MCF 10A (cell line): Measurements from ENCODE around the gene GRID1. TPM values are rescaled to one million over a fixed set of nuclear protein-coding genes. Genes with fewer than 3 reads are reported as not detected.

ENCODE experiments used
- BruUV-seq: library from RNA; stranded (reverse); fragments of 400-500 nt; replicated peaks from 2 replicates; lab custom pipeline; 2021; lab: Mats Ljungman, UMichigan
- CTCF ChIA-PET: fragments of 300-600 bp; sonication (Branson Sonifier 250); formaldehyde crosslinking; extraction: SDS; loops from one replicate; lab custom pipeline; 2021; ENCODE audit warnings: antibody characterized with exemption, inconsistent platforms; lab: Yijun Ruan, JAX
- POLR2A ChIA-PET: fragments of 300-600, 350-650 bp; sonication (Branson Sonifier 250); formaldehyde crosslinking; extraction: SDS; loops from one replicate; lab custom pipeline; 2020; ENCODE audit warnings: antibody characterized with exemption, inconsistent platforms; lab: Yijun Ruan, JAX
- DNase-seq: peaks from one replicate; pipeline ENCODE4 v3.0.0-alpha.2; 2018; ENCODE audit not compliant: unreplicated experiment
- H3K27ac Mint-ChIP-seq: one replicate; pipeline ENCODE4 v1.8.0; 2022; ENCODE audit warnings: mild to moderate bottlenecking, low read depth, mixed read lengths; ENCODE audit not compliant: unreplicated experiment
- H3K27me3 Mint-ChIP-seq: one replicate; pipeline ENCODE4 v1.8.0; 2022; ENCODE audit warnings: mixed read lengths; ENCODE audit not compliant: insufficient read depth, unreplicated experiment
- H3K36me3 Mint-ChIP-seq: one replicate; pipeline ENCODE4 v1.8.0; 2022; ENCODE audit warnings: mild to moderate bottlenecking, moderate library complexity, mixed read lengths; ENCODE audit not compliant: insufficient read depth, unreplicated experiment
- H3K4me1 Mint-ChIP-seq: one replicate; pipeline ENCODE4 v1.8.0; 2022; ENCODE audit warnings: mixed read lengths; ENCODE audit not compliant: insufficient read depth, unreplicated experiment
- H3K4me3 Mint-ChIP-seq: one replicate; pipeline ENCODE4 v1.8.0; 2022; ENCODE audit warnings: mild to moderate bottlenecking, moderate library complexity, mixed read lengths; ENCODE audit not compliant: unreplicated experiment
- H3K9me3 Mint-ChIP-seq: one replicate; pipeline ENCODE4 v1.8.0; 2022; ENCODE audit warnings: mixed read lengths; ENCODE audit not compliant: unreplicated experiment
- intact Hi-C: fragments of 100-400 bp; cut with micrococcal nuclease; formaldehyde crosslinking; loops from 2 replicates; pipeline ENCODE4 v1.14.1; 2022
- total RNA-seq: library from RNA; stranded (reverse); gene quantifications from 2 replicates; pipeline ENCODE4 v1.2.3, GENCODE V29; 2022
- TF ChIP-seq, protein P1 (sequence below): fragments of 200-600 bp; IDR thresholded peaks from one replicate; pipeline ENCODE4 v1.8.0; 2022; ENCODE audit warnings: antibody characterized with exemption, mild to moderate bottlenecking; ENCODE audit not compliant: unreplicated experiment

Gene GRID1
- total RNA-seq, 1 experiment from 2014 or later: not detected

DNA sequence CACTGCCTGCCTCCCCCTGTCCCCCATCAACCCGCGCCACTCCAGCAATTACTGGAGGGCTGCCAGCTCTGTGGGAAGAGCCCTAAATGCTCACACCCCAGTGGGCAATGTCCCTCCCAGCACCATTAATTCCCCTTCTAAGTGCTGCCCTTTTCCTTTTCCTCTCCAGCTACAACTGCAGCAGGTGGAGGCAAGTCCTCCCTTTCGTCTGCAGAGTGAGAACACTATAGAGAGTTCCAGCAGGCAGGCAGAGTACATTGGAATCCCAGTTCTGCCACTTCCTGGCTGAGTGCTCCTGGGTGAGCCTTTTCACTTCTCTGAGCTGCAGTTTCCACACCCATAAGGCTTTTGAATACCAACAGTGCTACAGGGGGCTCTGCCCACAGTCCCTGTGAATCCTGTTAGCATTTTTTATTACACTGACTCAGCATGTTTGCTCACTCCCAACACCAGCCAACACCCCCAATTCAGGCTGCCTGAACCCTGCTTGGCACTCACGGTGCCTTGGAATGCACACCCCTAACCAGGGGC is 447.0 kb downstream of the GRID1 start:
- intact Hi-C loops: no loop called here
- Mint-ChIP-seq H3K4me3 (no peak overlapping the region), H3K9me3 (no peaks in the 10 kb centered on the region), H3K36me3 (no peaks in the 10 kb centered on the region), H3K27ac (no peak overlapping the region), H3K4me1 (no peaks in the 10 kb centered on the region), H3K27me3 (no peaks in the 10 kb centered on the region)
- CTCF ChIA-PET: interaction anchor here (0.5 to 0.6 kb wide), 4 partner anchors 11 to 483 kb away, joined by 3 to 4 read pairs (median 4); no protein-coding TSS in a partner anchor
- no TSS peak for BruUV-seq
- TF ChIP-seq, protein P1, sequence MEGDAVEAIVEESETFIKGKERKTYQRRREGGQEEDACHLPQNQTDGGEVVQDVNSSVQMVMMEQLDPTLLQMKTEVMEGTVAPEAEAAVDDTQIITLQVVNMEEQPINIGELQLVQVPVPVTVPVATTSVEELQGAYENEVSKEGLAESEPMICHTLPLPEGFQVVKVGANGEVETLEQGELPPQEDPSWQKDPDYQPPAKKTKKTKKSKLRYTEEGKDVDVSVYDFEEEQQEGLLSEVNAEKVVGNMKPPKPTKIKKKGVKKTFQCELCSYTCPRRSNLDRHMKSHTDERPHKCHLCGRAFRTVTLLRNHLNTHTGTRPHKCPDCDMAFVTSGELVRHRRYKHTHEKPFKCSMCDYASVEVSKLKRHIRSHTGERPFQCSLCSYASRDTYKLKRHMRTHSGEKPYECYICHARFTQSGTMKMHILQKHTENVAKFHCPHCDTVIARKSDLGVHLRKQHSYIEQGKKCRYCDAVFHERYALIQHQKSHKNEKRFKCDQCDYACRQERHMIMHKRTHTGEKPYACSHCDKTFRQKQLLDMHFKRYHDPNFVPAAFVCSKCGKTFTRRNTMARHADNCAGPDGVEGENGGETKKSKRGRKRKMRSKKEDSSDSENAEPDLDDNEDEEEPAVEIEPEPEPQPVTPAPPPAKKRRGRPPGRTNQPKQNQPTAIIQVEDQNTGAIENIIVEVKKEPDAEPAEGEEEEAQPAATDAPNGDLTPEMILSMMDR: no peak
- DNase-seq: no peak
- POLR2A ChIA-PET: no interaction called here

DNA sequence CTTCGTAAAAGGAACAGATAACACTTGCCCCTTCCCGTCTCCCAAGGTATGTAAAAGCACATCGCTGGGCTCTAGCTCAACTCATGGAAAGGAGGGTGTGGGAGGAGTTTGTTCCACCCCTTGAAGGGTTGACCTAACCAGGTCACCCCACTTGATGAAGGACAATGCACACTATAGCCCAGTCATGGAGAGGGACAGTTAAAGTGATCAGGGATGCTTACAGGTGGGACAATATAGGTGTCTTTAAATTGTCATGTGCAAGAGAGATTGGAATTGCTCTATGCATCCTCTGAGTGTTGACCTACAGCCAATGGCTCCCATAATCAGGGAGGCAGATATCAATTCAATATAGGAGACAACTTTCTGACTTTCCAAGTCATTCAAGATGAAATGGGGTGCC is 448.2 kb downstream of the GRID1 start:
- BruUV-seq: no TSS peak
- CTCF ChIA-PET: interaction anchor here (0.6 to 0.9 kb wide), 2 partner anchors 17 to 304 kb away, joined by 3 read pairs; no protein-coding TSS in a partner anchor
- Mint-ChIP-seq H3K9me3 (no peaks in the 10 kb centered on the region), H3K27ac (no peak overlapping the region), H3K36me3 (no peaks in the 10 kb centered on the region), H3K4me1 (no peaks in the 10 kb centered on the region), H3K4me3 (no peak overlapping the region), H3K27me3 (no peaks in the 10 kb centered on the region)
- no peak for DNase-seq
- TF ChIP-seq, protein P1: no peak
- POLR2A ChIA-PET: no interaction called here
- intact Hi-C loops: no loop called here

DNA sequence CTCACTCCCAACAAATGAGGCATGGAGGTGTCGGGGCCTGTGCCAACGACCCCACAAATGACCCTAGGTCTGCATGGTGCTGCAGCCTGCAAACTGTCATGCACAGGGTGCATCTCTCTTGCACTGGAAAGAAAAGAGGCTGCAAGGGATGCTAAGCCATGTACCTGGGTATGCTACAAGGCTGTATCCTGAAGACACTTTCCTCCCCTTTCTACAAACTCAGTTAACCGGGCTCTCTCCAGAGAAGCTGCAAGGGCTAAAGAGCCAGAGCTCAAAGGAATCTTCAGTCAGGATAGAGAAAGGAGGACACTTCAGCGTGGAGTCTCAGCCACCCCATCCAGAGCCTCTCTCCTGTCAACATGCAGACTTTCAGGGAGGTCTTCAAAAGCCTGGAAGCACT is 449.0 kb downstream of the GRID1 start:
- ChIA-PET POLR2A (no interaction called here), CTCF (interaction anchor here (0.6 to 1.7 kb wide), 4 partner anchors 18 to 467 kb away, joined by 3 to 6 read pairs (median 4); no protein-coding TSS in a partner anchor)
- Mint-ChIP-seq H3K4me3 (no peak overlapping the region), H3K36me3 (no peaks in the 10 kb centered on the region), H3K27me3 (no peaks in the 10 kb centered on the region), H3K27ac (no peak overlapping the region), H3K9me3 (no peaks in the 10 kb centered on the region), H3K4me1 (no peaks in the 10 kb centered on the region)
- DNase-seq: no peak
- intact Hi-C loops: no loop called here
- no TSS peak for BruUV-seq
- TF ChIP-seq, protein P1: no peak

DNA sequence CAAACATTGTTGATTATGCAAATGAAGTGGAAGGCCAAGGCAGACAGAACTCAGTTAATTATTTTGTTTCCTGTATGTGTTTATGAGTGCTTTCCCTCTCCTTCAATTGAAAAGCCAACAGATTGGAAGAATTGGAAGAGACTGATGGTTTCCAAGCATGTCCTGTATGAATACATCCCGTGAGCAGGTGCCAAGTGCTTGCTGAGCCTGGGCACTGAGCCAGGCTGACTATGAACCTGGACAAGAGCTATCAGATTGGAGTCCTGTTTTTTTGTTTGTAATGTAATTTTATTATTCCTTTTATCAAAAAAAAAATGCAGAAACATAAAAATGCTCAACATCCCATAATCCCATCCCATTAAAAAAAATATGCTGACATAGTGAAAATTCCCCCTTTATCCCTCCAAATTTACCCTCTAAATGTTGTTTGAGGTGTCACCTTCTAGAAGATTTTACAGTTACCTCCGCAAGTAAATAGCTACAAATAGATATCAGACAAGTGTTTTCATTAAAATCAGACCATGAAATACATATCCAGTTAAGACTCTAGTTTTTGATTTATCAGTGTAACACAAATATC is 449.5 kb downstream of the GRID1 start:
- Mint-ChIP-seq H3K36me3 (no peaks in the 10 kb centered on the region), H3K27ac (no peak overlapping the region), H3K27me3 (no peaks in the 10 kb centered on the region), H3K9me3 (no peaks in the 10 kb centered on the region), H3K4me1 (no peaks in the 10 kb centered on the region), H3K4me3 (no peak overlapping the region)
- TF ChIP-seq, protein P1: no peak
- intact Hi-C loops: no loop called here
- peak; percentile 68 for DNase-seq
- CTCF ChIA-PET: interaction anchor here (0.6 to 1.7 kb wide), 3 partner anchors 78 to 467 kb away, joined by 3 to 6 read pairs (median 5); no protein-coding TSS in a partner anchor
- BruUV-seq: no TSS peak
- POLR2A ChIA-PET: no interaction called here
